Activated CD4-positive, alpha-beta T cell treated with anti-CD3 and anti-CD28 coated beads for 1 hour (primary cell): Measurements from ENCODE around the gene GNL2.
"Not testable (repeated sequence)": the region's sequence is repeated elsewhere in the genome, so short reads cannot be mapped to it uniquely, and the experiment has no call there.

Experiments
- DNase-seq: peaks from one replicate; pipeline ENCODE4 v3.0.0-alpha.2; 2020

Gene GNL2

GRCh38 chr1:37559080-37559479 is 36.7 kb downstream of the GNL2 start:
- no peak for DNase-seq

GRCh38 chr1:37558411-37558810 is 37.3 kb downstream of the GNL2 start:
- DNase-seq = no peak

DNA sequence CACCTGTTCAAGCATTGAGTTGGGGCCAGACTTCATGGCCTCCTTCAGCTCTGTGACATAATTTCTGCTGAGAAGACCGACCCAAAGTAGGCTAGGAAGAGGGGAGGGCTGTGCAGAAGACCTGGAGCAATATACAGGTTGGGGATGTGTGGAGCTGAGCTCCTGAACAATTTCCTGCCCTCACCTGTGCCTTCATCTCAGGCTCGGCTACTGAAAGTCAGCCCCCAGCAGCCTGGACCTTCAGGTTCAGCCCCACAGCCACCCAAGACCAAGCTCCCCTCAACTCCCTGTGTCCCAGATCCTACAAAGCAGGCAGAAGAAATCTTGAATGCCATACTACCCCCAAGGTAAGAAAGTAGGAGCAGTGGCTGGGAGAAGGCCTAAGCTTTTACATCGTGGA is 38.3 kb downstream of the GNL2 start:
- DNase-seq = no peak

GRCh38 chr1:37556712-37557196 is 39.0 kb downstream of the GNL2 start, which contains the start of gene DNALI1:
DNALI1 (plus strand) TSS chr1:37556940; CDS start chr1:37556995, 55 bp downstream.
- DNase-seq = no peak

DNA sequence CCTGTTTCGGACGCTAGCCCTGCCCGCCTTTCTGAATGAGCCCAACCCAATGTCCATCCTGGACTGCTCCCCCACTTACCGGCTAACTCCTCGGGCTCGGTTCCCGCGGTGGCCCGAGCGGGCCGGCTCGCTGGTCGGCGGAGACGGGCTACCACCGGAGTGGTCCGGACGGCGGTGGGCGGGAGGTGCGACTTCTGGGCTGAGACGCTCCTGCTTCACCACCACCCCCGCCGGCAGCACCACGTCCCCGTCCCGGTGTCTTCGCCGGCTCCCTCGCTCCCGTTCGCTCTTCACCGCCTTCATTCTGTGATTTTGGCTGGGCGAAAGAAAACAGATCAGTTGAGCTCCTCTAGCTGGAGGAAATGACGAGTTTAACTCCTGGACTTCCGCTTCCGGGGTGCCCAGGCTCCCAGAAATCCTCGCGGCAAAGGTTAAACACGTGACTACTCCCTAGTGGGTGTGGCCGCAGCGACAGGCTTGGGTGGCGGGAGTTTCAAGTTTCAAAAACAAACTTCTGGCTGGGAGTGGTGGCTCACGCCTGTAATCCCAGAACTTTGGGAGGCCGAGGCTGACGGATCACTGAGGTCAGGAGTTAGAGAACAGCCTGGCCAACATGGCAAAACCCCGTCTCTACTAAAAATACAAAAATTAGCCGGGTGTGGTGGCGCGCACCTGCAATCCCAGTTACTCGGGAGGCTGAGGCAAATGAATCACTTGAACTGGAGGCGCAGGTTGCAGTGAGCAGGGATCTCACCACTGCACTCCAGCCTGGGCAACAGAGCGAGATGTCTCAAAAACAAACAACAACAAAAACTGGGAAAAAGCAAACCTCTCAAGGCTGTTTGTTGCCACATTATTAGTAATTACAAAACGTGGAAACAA is 41.6 kb downstream of the GNL2 start, which contains the start of gene SNIP1:
Gene SNIP1 (minus strand): TSS at position 367 of the 882 bp plus-strand sequence. CDS start 64 bp downstream, at position 303.
- DNase-seq = peak; percentile 86

DNA sequence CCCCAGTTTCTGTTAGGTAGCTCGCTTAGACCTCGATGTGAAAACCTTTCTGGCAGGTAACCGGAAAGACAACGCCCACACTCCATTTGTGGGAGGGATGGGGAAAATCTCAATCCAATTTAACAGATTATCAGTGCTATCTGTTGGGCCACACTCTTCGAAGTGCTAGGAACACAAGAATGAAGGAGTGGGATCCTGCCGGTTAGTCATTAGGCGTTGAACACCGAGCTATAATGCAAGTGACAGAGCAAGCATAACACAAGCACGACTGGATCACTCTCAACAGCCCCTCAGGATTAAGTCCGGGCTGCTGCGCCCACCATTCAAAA is 42.2 kb downstream of the GNL2 start:
- DNase-seq = no peak

DNA sequence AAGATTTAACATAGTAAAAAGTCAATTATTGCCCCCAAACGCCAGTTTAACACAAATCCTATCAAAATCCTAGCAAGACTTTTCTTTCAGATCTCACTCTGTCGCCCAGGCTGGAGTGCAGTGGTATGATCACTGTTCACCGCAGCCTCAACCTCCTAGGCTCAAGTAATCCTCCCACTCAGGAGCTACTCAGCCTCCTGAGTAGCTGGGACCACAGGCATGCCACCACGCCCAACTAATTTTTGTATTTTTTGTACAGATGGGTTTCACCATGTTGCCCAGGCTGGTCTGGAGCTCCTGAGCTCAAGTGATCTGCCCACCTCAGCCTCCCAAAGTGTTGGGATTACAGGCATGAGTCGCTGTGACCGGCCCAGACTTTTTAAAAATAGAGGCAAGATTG is 46.4 kb downstream of the GNL2 start:
- DNase-seq = no peak

DNA sequence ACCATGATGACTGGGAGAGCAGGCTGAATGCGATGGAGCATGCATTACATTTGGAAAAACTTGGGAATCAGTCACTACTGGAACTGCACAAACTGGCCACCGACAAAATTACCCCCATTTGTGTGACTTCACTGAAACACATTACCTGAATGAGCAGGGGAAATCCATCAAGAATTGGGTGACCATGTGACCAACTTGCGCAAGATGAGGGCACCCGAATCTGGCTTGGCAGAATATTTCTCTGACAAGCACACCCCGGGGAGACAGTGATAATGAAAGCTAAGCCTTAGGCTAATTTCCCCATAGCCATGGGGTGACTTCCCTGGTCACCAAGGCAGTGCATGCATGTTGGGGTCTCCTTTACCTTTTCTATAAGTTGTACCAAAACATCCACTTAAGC is 50.7 kb downstream of the GNL2 start:
- DNase-seq = no peak

- no peak for DNase-seq
Measured at GRCh38 chr1:37544530-37544929, 51.2 kb downstream of the GNL2 start.

DNA sequence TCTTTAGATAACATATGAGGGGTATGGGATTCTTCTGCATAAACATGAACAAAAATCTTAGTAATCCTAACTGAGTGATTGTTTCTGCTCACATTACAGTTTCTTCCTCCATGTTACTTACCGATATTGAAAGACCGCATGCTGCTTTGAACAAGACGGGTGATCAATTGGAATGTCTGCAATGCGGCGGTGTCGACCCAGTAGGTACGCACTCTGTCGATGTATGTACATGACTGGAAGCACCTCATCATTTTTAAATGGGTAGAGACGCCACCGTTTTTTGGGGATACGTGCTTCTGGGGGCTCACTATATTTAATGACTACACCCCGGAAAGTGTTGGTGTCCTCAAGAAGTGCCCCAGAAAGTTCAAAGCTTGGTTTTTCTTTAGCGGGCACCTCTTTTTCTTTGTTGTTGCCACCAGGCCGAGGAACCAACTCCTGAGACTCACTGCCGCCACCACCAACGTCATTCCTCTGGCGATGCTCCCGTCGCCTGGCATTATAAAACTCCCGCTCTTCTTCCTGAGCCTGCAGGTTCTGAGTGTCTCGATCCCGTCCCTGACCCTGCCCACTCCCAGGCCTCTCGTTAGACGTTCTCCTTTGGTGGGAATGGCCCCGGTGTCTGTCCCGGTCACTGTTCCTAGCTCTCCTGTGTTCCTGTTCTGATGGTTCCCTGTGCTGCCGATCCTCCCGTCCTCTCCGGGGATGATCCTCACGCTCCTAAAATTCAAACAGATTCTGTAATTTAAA is 55.5 kb downstream of the GNL2 start:
- DNase-seq = no peak

- not testable (repeated sequence) for DNase-seq
Measured at GRCh38 chr1:37539154-37539553, 56.6 kb downstream of the GNL2 start.

- no peak for DNase-seq
Measured at GRCh38 chr1:37537378-37537777, 58.4 kb downstream of the GNL2 start.

GRCh38 chr1:37533317-37534093 is 62.2 kb downstream of the GNL2 start:
- no peak for DNase-seq

GRCh38 chr1:37532418-37533156 is 63.1 kb downstream of the GNL2 start:
- not testable (repeated sequence) for DNase-seq

DNA sequence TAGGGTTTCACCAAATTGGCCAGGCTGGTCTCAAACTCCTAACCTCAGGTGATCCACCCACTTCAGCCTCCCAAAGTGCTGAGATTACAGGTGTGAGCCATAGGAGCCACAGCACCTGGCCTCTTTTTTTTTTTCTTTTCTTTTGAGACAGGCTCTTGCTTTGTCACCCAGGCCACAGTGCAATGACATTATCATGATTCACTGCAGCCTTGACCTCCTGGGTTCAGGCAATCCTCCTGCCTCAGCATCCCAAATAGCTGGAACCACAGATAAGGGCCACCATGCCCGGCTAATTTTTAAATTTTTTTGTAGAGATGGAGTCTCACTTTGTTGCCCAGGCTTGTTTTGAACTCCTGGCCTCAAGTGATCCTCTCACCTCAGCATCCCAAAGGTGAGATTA is 65.8 kb downstream of the GNL2 start:
- not testable (repeated sequence) for DNase-seq

GRCh38 chr1:37519613-37520012 is 76.1 kb downstream of the GNL2 start:
- no peak for DNase-seq

GRCh38 chr1:37518929-37519328 is 76.8 kb downstream of the GNL2 start:
- not testable (repeated sequence) for DNase-seq

DNA sequence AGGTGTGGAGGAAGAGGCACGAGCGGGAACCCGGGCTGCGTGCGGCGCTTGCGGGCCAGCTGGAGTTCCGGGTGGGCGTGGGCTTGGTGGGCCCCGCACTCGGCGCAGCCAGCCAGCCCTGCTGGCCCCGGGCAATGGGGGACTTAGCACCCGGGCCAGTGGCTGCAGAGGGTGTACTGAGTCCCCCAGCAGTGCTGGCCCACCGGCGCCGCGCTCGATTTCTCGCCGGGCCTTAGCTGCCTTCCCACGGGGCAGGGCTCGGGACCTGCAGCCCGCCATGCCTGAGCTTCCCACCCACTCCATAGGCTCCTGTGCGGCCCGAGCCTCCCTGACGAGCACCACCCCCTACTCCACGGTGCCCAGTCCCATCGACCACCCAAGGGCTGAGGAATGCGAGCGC is 77.5 kb downstream of the GNL2 start:
- not testable (repeated sequence) for DNase-seq

- no peak for DNase-seq
Measured at GRCh38 chr1:37517569-37517968, 78.2 kb downstream of the GNL2 start.
